GM23338 (cell line): ENCODE data around the gene VGLL4. TPM values are rescaled to one million over a fixed set of nuclear protein-coding genes. Genes with fewer than 3 reads are reported as not detected.

ENCODE experiments used
- ATAC-seq: fragments of 200-7000 bp; cut with Tn5 transposase; 3 replicates; pipeline ENCODE4 v1.9.1; 2020
- DNase-seq: peaks from one replicate; pipeline ENCODE4 v3.0.0-alpha.2; 2015; ENCODE audit warnings: low spot score
- H2AFZ ChIP-seq: fragments of 200-600 bp; sonication (generic); 2 replicates; pipeline ENCODE4 v1.8.0; 2016; ENCODE audit warnings: antibody characterized with exemption, mild to moderate bottlenecking, moderate library complexity
- H3F3A ChIP-seq: fragments of 200-600 bp; sonication (generic); replicated peaks from 2 replicates; pipeline ENCODE4 v1.8.0; 2017; ENCODE audit warnings: antibody characterized with exemption, mixed run types, low read depth
- H3K27ac ChIP-seq: fragments of 200-600 bp; sonication (generic); 2 replicates; pipeline ENCODE4 v1.6.1; 2016; ENCODE audit warnings: low read depth
- H3K27me3 ChIP-seq: fragments of 200-600 bp; sonication (generic); 2 replicates; pipeline ENCODE4 v1.8.0; 2016; ENCODE audit warnings: mild to moderate bottlenecking, mixed run types, moderate library complexity; ENCODE audit not compliant: insufficient read depth
- H3K36me3 ChIP-seq: fragments of 200-600 bp; sonication (generic); 2 replicates; pipeline ENCODE4 v1.8.0; 2016; ENCODE audit warnings: mild to moderate bottlenecking; ENCODE audit not compliant: insufficient read depth
- H3K4me1 ChIP-seq: fragments of 200-600 bp; sonication (generic); 2 replicates; pipeline ENCODE4 v1.8.0; 2016; ENCODE audit warnings: mild to moderate bottlenecking, moderate library complexity; ENCODE audit not compliant: insufficient read depth
- H3K4me2 ChIP-seq: fragments of 200-600 bp; sonication (generic); 2 replicates; pipeline ENCODE4 v1.7.1; 2017; ENCODE audit warnings: mixed run types
- H3K4me3 ChIP-seq: fragments of 200-600 bp; sonication (generic); 2 replicates; pipeline ENCODE4 v1.6.1; 2016; ENCODE audit warnings: mixed run types
- H3K79me2 ChIP-seq: fragments of 200-600 bp; sonication (generic); replicated peaks from 2 replicates; pipeline ENCODE4 v1.8.0; 2017; ENCODE audit warnings: mild to moderate bottlenecking; ENCODE audit not compliant: insufficient read depth
- H3K9me2 ChIP-seq: fragments of 200-600 bp; sonication (generic); 2 replicates; pipeline ENCODE4 v1.8.0; 2017; ENCODE audit not compliant: insufficient read depth
- H4K20me1 ChIP-seq: fragments of 200-600 bp; sonication (generic); replicated peaks from 2 replicates; pipeline ENCODE4 v1.8.0; 2017; ENCODE audit warnings: mild to moderate bottlenecking; ENCODE audit not compliant: insufficient read depth
- H3K27ac Mint-ChIP-seq: 2 replicates; pipeline ENCODE4 v1.8.0; 2020; ENCODE audit warnings: inconsistent platforms, mild to moderate bottlenecking, moderate library complexity, mixed read lengths
- H3K27me3 Mint-ChIP-seq: 3 replicates; pipeline ENCODE4 v1.8.0; 2022; ENCODE audit warnings: low read depth, mild to moderate bottlenecking, moderate library complexity, mixed read lengths, inconsistent platforms; ENCODE audit not compliant: insufficient read depth, poor library complexity
- H3K36me3 Mint-ChIP-seq: 3 replicates; pipeline ENCODE4 v1.8.0; 2021; ENCODE audit warnings: low read depth, mild to moderate bottlenecking, inconsistent platforms, moderate library complexity, mixed read lengths
- H3K4me1 Mint-ChIP-seq: 3 replicates; pipeline ENCODE4 v1.8.0; 2020; ENCODE audit warnings: mild to moderate bottlenecking, inconsistent platforms, mixed read lengths
- H3K4me3 Mint-ChIP-seq: 3 replicates; pipeline ENCODE4 v1.8.0; 2021; ENCODE audit warnings: moderate library complexity, mild to moderate bottlenecking, inconsistent platforms, mixed read lengths
- H3K9me3 Mint-ChIP-seq: 3 replicates; pipeline ENCODE4 v1.8.0; 2020; ENCODE audit warnings: moderate library complexity, mild to moderate bottlenecking, inconsistent platforms, mixed read lengths
- NANOG ChIP-seq: IDR thresholded peaks from 2 replicates; pipeline ENCODE4 v1.6.1; 2016; ENCODE audit warnings: antibody characterized with exemption, borderline replicate concordance
- POLR2AphosphoS5 ChIP-seq: IDR thresholded peaks from 2 replicates; pipeline ENCODE4 v1.6.1; 2016; ENCODE audit warnings: antibody characterized with exemption, low read depth
- ZNF114 ChIP-seq: fragments of 250-450 bp; sonication (Bioruptor Pico); IDR thresholded peaks from 2 replicates; pipeline ENCODE4 v1.5.0; 2020; ENCODE audit warnings: mild to moderate bottlenecking, moderate library complexity
- ZNF331 ChIP-seq: fragments of 250-450 bp; sonication (Bioruptor Pico); IDR thresholded peaks from 2 replicates; pipeline ENCODE4 v1.5.0; 2020; ENCODE audit warnings: low read depth, mild to moderate bottlenecking, moderate library complexity
- polyA plus RNA-seq: library from polyadenylated mRNA; unstranded; fragments of >200 nt; fragmentation: Nextera tagmentation; extraction: Ambion mirVana; gene quantifications from 2 replicates; pipeline ENCODE4 v1.2.1, GENCODE V29; 2016
- small RNA-seq: library from RNA; depleted of rRNA; stranded (forward); fragments of <200 nt; gene quantifications from one replicate; pipeline ENCODE3, GENCODE V24; 2014; ENCODE audit warnings: low replicate concordance
- total RNA-seq: library from RNA; depleted of rRNA; stranded (reverse); fragments of >200 nt; shearing (Covaris generic); gene quantifications from 2 replicates; pipeline ENCODE4 v1.2.3, GENCODE V29; 2014; rRNA removed

The VGLL4 gene
- total and polyA plus RNA-seq, 2 experiments from 2014 or later, result 20.8 to 45.9 TPM

- Mint-ChIP-seq H3K27ac (no peak overlapping the region), H3K9me3 (peaks cover 8% of the 10 kb centered on the region), H3K4me1 (peaks cover 28% of the 10 kb centered on the region), H3K27me3 (peaks cover 1% of the 10 kb centered on the region), H3K4me3 (no peak overlapping the region), H3K36me3 (peaks cover 16% of the 10 kb centered on the region)
- H3K4me2 ChIP-seq, result no peak overlapping the region
- TF ChIP-seq POLR2AphosphoS5 (no peak), ZNF331 (CRISPR knock-in tag) (no peak), NANOG (no peak), ZNF114 (no peak)
- peaks cover 24% of the 10 kb centered on the region for H3K4me1 ChIP-seq
- no peaks in the 10 kb centered on the region for H3K79me2 ChIP-seq
- no peak overlapping the region for H3K27ac ChIP-seq
- H3K4me3 ChIP-seq, result no peak overlapping the region
- ATAC-seq (no peak), DNase-seq (no peak)
- H3K9me2 ChIP-seq, result no peaks in the 10 kb centered on the region
- H4K20me1 ChIP-seq, result no peaks in the 10 kb centered on the region
- no peak overlapping the region for H2AFZ ChIP-seq
- H3F3A ChIP-seq, result no peaks in the 10 kb centered on the region
- H3K36me3 ChIP-seq, result no peaks in the 10 kb centered on the region
- H3K27me3 ChIP-seq, result no peaks in the 10 kb centered on the region
These were observed 136.0 kb downstream of the VGLL4 start for GRCh38 chr3:11507719-11508118.

Small RNAs within 50 kb of the gene (small RNA-seq; reads per million reads assigned to genes)
- not detected for gene AC022001.1

Other genes starting within 250 kb of the VGLL4 start
- gene TAMM41, start 203.0 kb upstream of the VGLL4 start, total RNA-seq, result 8.9 and 12.9 TPM in 2 replicates
- 18.0 and 19.2 TPM in 2 replicates for gene TAMM41, start 203.0 kb upstream of the VGLL4 start, polyA plus RNA-seq